UCSD-AML1 (cell line): ENCODE measurements around the gene TST.
A peak's percentile ranks its signal among the peaks of the same experiment; 100 is the strongest.

Experiments
- DNase-seq: peaks from one replicate; lab custom pipeline; 2025; ENCODE audit not compliant: unreplicated experiment; lab: John Stamatoyannopoulos, UW

Gene TST

DNA sequence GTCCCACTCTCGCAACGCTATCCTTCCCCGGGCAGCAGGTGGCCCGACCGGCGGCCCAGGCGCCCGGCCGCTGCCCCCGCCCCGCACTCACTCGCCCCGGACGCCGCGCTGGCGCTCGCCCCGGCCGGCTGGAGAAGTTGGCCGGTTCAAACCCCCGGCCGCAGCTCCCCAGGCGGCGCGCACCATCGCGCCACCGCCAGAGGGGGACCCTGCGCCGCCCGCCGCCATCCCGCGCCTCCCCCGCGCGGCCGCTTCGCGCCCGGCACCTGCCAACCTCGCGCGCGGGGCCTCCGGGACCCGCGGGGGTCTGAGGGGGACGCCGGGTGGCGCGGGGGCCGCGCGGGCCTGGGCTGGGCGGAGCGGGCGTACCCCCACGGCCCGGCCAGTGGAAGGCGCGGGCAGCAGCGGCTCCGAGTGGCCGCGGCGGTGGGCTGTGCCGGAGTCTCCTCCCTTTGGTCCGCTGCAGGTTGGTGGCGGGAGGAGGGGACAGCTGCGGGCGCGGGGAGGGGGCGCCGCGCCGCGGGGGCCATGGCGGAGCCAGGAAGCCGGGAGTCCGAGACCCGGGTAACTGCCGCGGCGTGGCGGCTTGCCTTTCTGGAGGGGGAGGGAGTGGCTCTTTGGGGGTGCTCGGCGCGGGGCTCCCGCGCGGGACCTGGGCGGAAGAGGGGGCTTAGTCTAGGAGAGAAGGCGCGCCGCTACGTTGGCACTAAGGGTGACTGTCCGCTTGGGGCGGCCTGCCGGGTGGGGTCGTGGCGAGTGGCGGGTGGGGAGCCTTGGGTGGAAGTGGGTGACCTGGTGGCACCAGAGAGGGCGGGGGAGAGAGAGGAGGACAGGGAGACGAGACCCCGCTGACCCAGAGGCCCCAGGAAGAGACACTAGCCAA is at the start of gene TST, which contains the start of gene MPST:
TST (minus strand) TSS at position 139 of the 883 bp plus-strand sequence. CDS start 715 bp downstream, outside the sequence.
MPST (plus strand) TSS at position 434 of the 883 bp plus-strand sequence; CDS start at position 529, 95 bp downstream.
- DNase-seq: peak; percentile 76

DNA sequence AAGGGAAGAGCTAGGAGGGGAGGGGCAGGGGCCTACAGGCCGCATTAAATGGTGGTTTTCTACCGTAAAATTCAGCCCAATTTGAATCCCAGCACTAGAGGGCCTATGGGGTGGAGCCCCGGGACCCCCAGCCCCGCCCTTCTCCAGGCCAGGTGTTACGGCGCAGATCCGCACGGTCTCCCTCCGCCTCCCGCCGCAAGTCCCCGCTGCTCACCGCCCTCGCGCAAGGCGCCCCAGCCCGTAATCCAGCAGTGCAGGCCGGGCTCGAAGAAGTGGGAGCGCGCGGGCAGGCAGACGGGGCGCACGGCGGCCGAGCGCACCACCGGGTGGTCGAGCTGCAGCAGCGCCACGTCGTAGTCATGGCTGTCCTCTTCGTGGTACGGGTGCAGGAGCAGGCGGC is 49.6 kb upstream of the TST start:
- DNase-seq: no peak

GRCh38 chr22:37067428-37067827 is 48.2 kb upstream of the TST start:
- DNase-seq: no peak

- no peak for DNase-seq
These were observed 46.7 kb upstream of the TST start for GRCh38 chr22:37065961-37066360.

GRCh38 chr22:37065180-37065579 is 45.9 kb upstream of the TST start:
- DNase-seq: no peak

DNA sequence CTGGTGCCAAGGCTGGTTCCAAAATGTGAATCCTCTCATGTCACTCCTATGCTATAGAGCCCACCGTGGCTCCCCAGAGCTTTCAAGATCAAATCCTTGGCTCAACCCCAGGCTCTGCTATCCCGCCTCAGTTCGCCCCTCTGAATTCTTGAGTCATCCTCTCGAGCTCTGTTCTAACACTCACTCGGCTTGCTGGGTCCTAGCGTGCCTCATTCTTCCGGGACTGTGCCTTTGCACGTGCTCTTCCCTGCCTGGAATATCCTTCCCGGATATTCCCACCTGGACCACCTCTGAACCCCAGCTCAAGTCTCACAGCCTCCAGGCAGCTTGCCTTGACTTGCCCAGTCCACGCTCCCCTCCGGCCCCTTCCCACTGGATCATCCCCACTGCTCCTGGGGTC is 45.3 kb upstream of the TST start:
- no peak for DNase-seq

GRCh38 chr22:37063431-37064420 is 44.5 kb upstream of the TST start:
- DNase-seq: no peak

DNA sequence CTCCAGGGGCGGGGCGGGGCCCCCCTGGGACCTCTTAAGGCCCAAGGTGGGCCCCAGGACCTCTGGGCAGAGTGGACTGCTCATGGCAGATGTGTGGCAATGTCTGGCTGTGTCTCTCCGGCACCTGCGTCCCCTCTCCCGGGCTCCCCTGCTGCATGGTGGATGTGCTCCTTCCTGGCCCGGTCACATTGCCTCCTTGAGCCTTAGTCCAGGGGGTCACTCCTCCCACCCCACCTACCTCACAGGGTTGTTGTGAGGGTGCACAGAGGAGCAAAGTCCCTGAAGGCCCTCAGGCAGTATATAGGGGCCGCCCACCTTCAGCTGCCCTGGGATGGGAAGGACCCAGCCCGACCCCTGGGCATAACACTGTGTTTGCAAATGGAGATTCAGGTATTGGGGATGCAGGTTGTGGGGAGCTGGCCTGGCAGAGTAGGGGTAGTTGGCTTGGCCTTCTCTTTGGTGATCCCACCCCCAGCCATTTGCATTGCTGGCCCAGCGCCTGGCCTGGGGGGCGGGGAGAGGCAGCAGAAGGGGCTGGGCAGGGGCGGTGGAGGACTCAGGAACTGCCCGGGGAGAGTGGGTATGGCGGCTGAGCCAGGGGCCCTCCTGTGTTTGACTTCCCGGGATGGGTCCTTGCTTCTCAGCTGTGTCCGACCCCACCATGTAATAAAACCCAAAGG is 43.6 kb upstream of the TST start:
- DNase-seq: no peak

DNA sequence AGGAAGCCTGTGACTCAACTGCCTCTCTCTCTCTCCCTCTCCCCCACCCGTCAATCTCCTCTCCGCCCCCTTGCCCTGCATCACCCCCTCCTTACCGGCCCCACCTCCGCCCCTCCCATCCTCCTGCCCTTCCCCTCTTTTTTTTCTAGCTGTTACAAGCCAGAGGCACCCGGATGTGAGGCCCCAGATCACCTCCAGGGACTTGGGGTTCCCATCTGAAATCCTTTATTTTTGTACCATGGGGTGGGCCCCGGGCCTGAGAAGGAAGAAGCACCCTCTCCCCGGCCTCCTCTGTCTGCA is 43.1 kb upstream of the TST start:
- DNase-seq: no peak

GRCh38 chr22:37061611-37062375 is 42.5 kb upstream of the TST start:
- DNase-seq: no peak

- no peak for DNase-seq
These were observed 41.8 kb upstream of the TST start for GRCh38 chr22:37060801-37061610.

DNA sequence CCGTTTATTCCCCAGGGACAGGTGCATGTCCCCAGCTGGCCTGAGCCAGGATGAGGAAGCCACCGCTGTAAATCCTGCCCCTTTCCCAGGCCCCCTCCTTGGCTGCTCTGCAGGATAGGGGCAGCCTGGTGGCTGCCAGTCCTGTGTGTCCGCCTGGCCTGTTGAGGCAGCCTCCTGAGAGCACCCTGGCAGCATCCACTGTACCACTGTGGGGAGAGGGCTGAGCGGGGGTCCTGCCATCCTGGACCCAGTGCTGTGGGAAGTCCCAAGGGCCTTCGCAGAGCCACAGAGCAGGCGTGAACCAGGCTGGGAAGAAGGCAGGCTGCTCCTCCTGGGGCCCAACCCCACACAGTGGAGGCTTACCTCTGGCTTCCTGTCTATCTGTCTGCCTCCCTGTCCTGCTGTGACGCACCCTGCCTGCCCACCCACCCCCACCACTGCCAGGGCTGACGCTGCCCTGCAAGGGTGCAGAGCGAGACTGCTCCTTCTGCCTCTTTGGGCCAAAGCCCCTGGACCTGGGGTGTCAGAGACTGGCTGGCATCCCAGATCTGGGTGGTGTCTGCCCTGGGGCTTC is 40.7 kb upstream of the TST start:
- no peak for DNase-seq

- no peak for DNase-seq
These were observed 39.9 kb upstream of the TST start for GRCh38 chr22:37058917-37059701.

- DNase-seq: no peak
These were observed 38.7 kb upstream of the TST start for GRCh38 chr22:37057796-37058510.

GRCh38 chr22:37057226-37057625 is 38.0 kb upstream of the TST start:
- no peak for DNase-seq

GRCh38 chr22:37056246-37056645 is 37.0 kb upstream of the TST start:
- DNase-seq: no peak

DNA sequence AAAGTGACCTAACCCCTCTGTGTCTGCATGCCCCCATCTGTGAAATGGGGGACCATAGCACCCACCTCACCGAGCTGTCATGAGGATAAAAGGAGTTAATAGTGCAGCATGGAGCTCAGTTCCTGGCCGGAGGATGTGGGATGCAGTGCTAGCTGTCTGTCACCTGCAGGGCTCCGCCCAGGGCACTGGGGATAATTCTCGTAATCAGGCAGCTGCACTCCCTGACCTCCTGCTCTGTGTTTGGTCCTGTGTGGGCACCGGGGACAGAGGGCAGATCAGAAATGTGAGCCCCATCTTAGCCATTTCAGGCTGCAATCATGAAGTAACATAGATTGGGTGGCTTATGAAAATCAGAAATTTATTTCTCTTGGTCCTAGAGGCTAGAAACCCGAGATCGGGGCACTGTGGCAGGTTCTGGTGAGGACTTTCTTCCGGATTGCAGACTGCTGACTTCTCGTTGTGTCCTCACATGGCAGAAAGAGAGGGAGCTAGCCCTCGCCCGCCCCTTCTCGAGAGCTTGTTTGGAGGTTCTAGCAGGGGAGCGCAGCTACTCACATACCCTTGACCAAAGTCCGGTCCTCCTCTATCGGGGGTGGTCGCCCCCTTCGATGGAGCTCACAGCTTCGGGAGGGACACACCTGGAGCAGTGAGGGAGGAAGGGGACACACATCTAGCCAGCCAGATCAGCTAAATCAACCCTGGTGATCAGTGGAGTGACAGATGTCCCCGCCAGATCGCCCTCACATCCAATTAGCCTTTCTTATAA is 35.5 kb upstream of the TST start:
- DNase-seq: no peak
